Skeletal muscle tissue (tissue), 4 donors: ENCODE data around the gene WWP2. TPM values are rescaled to one million over a fixed set of nuclear protein-coding genes. Genes with fewer than 3 reads are reported as not detected.
A peak's percentile ranks its signal among the peaks of the same experiment; 100 is the strongest.
"Not testable (repeated sequence)": the region's sequence is repeated elsewhere in the genome, so short reads cannot be mapped to it uniquely, and the experiment has no call there.

Experiments
- H3K27ac ChIP-seq: one replicate; pipeline ENCODE4 v1.7.0; 2013; ENCODE audit warnings: mild to moderate bottlenecking, low read depth, low read length, inconsistent platforms
- H3K27me3 ChIP-seq, 3 donors: one replicate each; pipeline ENCODE4 v1.7.0; 2013; ENCODE audit warnings: low read length in 3 of 3; ENCODE audit not compliant: control insufficient read depth in 3 of 3, insufficient read depth in 3 of 3
- H3K36me3 ChIP-seq, 3 donors: one replicate each; pipeline ENCODE4 v1.7.0; 2013; ENCODE audit warnings: low read length in 3 of 3; ENCODE audit not compliant: control insufficient read depth in 3 of 3, insufficient read depth in 3 of 3
- H3K4me1 ChIP-seq, 3 donors: one replicate each; pipeline ENCODE4 v1.7.0; 2013; ENCODE audit warnings: low read length in 3 of 3, mild to moderate bottlenecking in 3 of 3; ENCODE audit not compliant: control insufficient read depth in 3 of 3, insufficient read depth in 3 of 3
- H3K4me3 ChIP-seq, 3 donors: one replicate each; pipeline ENCODE4 v1.7.0; 2013; ENCODE audit warnings: low read length in 3 of 3
- H3K9ac ChIP-seq, 3 donors: one replicate each; pipeline ENCODE4 v1.7.0; 2013; ENCODE audit warnings: low read length in 3 of 3, mild to moderate bottlenecking in 3 of 3, moderate library complexity in 2 of 3, low read depth in 1 of 3
- H3K9me3 ChIP-seq, 3 donors: one replicate each; pipeline ENCODE4 v1.7.0; 2013; ENCODE audit warnings: low read length in 3 of 3; ENCODE audit not compliant: control insufficient read depth in 3 of 3
- total RNA-seq: library from RNA; depleted of rRNA; stranded (reverse); fragments of >200 nt; gene quantifications from one replicate; pipeline ENCODE4 v1.2.3, GENCODE V29; 2014
- donor health status: Osteomylitis.

WWP2 gene
- total RNA-seq, 1 donor from 2014 or later, result 14.1 TPM

- H3K36me3 ChIP-seq, result peaks cover 61 to 73% (median 66%) of the 10 kb centered on the region in 3 donors
- H3K9ac ChIP-seq, result no peak overlapping the region
- no peaks in the 10 kb centered on the region for H3K9me3 ChIP-seq
- H3K4me1 ChIP-seq, result peaks cover 0 to 3% (median 0%) of the 10 kb centered on the region in 3 donors
- H3K27me3 ChIP-seq, result no peaks in the 10 kb centered on the region
- H3K4me3 ChIP-seq, result no peak overlapping the region
- H3K27ac ChIP-seq, result no peak overlapping the region
These were observed 17.5 kb upstream of the WWP2 start for GRCh38 chr16:69744363-69745231.

DNA sequence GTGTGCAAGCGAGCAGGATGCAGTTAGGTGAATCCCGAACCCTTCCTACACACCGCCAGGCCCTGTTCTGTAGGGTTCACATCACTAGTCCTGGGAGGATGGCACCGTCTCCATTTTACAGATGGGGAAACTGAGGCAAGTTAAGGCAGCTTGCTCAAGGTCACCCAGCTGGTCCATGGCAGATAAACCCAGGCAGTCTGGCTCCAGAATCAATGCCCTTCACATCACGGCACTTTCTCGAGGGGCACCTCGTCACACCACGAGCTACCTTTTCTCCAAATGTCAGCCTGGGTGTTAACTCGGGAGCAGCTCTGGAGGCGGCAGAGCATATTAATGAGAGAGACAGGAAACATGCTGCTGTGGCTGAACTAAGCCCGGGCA is 16.9 kb upstream of the WWP2 start:
- H3K9ac ChIP-seq, result no peak overlapping the region

DNA sequence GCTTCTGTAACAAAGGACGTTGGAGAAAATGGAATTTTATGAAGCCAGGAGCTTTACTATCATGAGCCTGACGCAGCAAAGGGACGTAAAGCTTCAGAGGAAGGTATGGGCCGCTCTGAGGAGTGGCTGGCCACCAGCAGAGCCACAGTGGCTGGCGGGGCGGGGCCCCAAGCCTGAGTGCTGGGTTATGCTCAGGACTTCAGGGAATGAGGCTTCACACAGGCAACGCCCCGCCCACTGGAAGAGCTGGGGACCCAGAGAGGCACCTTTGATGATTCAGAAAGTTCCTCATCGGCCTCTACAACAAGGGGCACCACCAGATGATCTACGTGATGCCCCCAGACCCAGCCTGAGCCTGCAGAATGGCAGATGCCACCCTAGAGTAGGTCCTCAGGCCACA is 16.2 kb upstream of the WWP2 start:
- peaks cover 63 to 83% (median 70%) of the 10 kb centered on the region in 3 donors for H3K36me3 ChIP-seq
- peaks cover 0 to 3% (median 0%) of the 10 kb centered on the region in 3 donors for H3K4me1 ChIP-seq
- no peak overlapping the region for H3K27ac ChIP-seq
- no peak overlapping the region for H3K4me3 ChIP-seq
- no peaks in the 10 kb centered on the region for H3K27me3 ChIP-seq
- H3K9ac ChIP-seq, result no peak overlapping the region
- H3K9me3 ChIP-seq, result no peaks in the 10 kb centered on the region

More for the DNA sequence above, 16.9 kb upstream of the WWP2 start:
- no peaks in the 10 kb centered on the region for H3K27me3 ChIP-seq
- H3K4me1 ChIP-seq, result peaks cover 0 to 3% (median 0%) of the 10 kb centered on the region in 3 donors
- no peaks in the 10 kb centered on the region for H3K9me3 ChIP-seq
- H3K27ac ChIP-seq, result no peak overlapping the region
- peaks cover 63 to 76% (median 69%) of the 10 kb centered on the region in 3 donors for H3K36me3 ChIP-seq
- no peak overlapping the region for H3K4me3 ChIP-seq

DNA sequence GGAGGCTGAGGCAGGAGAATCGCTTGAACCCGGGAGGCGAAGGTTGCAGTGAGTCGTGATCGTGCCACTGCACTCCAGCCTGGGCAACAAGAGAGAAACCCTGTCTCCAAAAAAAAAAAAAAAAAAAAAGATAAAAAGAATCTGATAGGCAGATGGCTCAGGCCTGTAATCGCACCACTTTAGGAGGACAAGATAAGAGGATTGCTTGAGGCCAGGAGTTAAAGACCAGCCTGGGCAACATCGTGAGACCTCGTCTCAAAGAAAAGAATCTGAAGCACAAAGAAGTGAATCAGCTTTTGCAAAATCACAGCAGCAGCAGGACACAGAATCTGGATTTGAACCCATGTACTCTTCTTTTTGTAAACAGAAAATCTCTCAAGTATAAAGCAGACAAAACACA is 15.0 kb upstream of the WWP2 start:
- Histone ChIP-seq H3K27me3 (no peaks in the 10 kb centered on the region), H3K4me1 (no peaks in the 10 kb centered on the region), H3K36me3 (peaks cover 56 to 74% (median 69%) of the 10 kb centered on the region in 3 donors), H3K4me3 (no peak overlapping the region), H3K27ac (no peak overlapping the region), H3K9ac (no peak overlapping the region), H3K9me3 (no peaks in the 10 kb centered on the region)

DNA sequence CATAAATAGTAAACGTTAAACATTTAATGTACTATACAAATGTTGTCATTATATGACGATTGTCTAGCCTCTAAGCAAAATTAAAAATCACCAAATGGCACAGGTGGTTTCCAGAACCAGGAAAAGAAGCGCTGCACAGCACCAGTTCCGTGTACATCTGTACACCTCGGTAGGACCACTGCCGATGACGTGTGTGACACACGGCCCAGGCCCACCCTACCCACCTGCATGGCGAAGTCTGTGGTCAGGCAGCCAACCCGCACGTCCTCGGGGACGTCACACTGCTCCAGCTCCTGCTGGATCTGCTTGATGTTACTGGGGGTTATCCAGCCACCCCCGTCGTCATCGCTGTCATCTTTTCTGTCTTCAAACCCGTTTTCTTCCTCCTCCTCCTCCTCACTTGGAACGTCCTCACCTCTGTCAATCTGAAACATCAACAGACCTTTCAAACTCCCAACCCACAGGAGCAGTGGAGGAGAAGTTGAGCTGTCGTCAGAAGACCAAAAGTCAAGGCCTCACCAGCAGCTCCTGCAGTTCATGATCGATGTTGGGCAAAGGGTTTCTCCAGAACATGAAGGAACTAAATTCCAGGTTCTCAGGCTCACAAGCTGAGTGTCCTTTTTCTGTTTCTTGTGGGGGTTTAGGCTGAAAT is 13.3 kb upstream of the WWP2 start:
- H3K36me3 ChIP-seq, result peaks cover 41 to 57% (median 57%) of the 10 kb centered on the region in 3 donors
- H3K9me3 ChIP-seq, result no peaks in the 10 kb centered on the region
- no peak overlapping the region for H3K9ac ChIP-seq
- no peaks in the 10 kb centered on the region for H3K27me3 ChIP-seq
- no peak overlapping the region for H3K27ac ChIP-seq
- no peak overlapping the region for H3K4me3 ChIP-seq
- H3K4me1 ChIP-seq, result peaks cover under 1 to 10% (median 10%) of the 10 kb centered on the region in 3 donors

DNA sequence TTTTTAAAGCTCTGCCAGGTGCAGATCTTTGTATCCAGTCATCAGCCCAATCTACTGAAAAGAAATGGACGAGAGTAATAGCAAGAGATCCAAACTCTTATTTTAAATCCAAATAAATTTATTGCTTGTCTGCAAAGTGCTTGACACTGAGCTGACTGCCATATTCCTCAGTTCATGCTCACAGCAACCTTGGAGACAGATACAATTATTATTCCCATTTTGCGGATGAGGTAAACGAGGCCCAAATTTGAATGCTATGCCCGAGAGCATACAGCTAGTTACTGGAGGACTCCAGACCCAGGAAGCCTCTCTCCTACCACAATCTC is 8.0 kb upstream of the WWP2 start:
- Histone ChIP-seq H3K4me3 (peak overlapping the region; percentile 82 to 100 (median 92)), H3K27me3 (no peaks in the 10 kb centered on the region), H3K4me1 (peaks cover 4 to 17% (median 16%) of the 10 kb centered on the region in 3 donors), H3K9ac (peak overlapping the region; percentile 87 to 95 (median 88)), H3K36me3 (peaks cover 4 to 21% (median 15%) of the 10 kb centered on the region in 3 donors), H3K27ac (no peak overlapping the region), H3K9me3 (no peaks in the 10 kb centered on the region)

DNA sequence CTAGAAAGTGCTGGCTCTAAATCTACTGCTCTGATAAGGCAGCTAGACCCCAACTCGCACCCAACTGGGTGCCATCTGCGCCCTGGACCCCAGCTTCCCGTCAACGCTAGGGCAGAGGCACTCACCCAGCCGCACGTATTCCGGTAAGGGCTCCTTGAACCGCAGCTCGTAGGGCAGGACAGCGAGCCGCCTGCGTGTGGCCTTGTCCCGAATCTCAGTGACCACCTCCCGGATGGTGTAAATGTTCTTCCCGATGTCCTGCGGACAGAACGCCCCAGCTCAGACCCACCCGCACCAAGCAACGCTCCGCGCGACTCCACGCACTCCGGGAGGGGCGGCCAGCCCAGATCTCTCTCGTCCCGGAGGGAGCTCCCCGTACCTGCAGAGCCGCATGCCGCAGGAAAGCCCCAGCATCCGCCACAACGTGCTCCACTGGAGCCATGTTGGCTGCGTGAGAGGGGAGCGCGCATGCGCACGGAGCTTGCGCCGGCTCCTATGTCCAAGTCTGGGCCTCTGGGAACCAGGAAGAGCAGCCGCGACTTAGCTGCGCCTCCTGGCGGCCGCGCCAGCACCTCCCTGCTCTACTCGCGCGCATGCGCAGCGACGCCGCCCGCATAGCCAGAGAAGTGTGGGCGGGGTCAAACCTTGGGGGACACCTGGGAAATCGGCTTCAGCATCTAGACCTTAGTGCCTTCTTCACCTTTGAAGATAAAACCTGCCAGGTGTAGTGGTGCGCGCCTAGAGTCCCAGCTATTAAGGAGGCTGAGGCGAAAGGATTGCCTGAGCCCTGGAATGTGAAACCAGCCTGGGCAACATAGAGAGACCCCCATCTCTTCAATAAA is 7.4 kb upstream of the WWP2 start, which contains the start of gene NOB1:
Gene NOB1, minus strand, starts transcription at position 458 of the 842 bp plus-strand sequence. Its CDS starts 16 bp downstream, at position 442.
- H3K4me1 ChIP-seq, result peaks cover 4 to 17% (median 16%) of the 10 kb centered on the region in 3 donors
- H3K27me3 ChIP-seq, result no peaks in the 10 kb centered on the region
- H3K4me3 ChIP-seq, result peak within 1 kb of the TSS; percentile 82 to 100 (median 92)
- peaks cover 4 to 17% (median 11%) of the 10 kb centered on the region in 3 donors for H3K36me3 ChIP-seq
- H3K9me3 ChIP-seq, result no peaks in the 10 kb centered on the region
- H3K9ac ChIP-seq, result peak within 1 kb of the TSS; percentile 87 to 95 (median 88)
- H3K27ac ChIP-seq, result no peak within 1 kb of the TSS

- no peak overlapping the region for H3K9ac ChIP-seq
- H3K9me3 ChIP-seq, result no peaks in the 10 kb centered on the region
- H3K4me1 ChIP-seq, result peaks cover 4 to 17% (median 16%) of the 10 kb centered on the region in 3 donors
- no peak overlapping the region for H3K27ac ChIP-seq
- H3K36me3 ChIP-seq, result peaks cover 0 to 3% (median 0%) of the 10 kb centered on the region in 3 donors
- no peaks in the 10 kb centered on the region for H3K27me3 ChIP-seq
- H3K4me3 ChIP-seq, result no peak overlapping the region
These were observed 5.4 kb upstream of the WWP2 start for GRCh38 chr16:69756705-69757104.

DNA sequence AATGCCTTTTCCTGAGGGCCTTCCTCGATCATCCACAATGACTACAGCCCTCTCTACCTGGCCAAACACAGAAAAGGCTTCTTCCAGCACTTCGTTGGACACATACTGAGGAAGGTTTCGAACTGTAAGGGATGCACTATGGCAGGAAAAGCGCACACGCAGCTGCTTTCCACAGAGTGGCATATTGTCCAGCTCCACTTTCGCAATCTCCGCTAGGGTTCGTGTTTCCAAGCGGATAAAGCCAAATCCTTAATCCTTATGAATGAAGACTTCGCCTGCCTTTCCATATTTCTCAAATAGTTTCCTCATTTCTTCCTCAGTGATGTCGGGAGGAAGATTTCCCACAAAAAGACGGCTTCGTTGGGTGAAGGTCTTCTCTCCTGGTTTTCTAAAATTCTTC is 4.8 kb upstream of the WWP2 start:
- not testable (repeated sequence) for H3K9ac ChIP-seq, H3K9me3 ChIP-seq, H3K4me3 ChIP-seq, H3K27me3 ChIP-seq, H3K27ac ChIP-seq, H3K36me3 ChIP-seq
- H3K4me1 ChIP-seq, result peaks cover 4 to 21% (median 19%) of the 10 kb centered on the region in 3 donors
